GM19238 (cell line): ENCODE data around the gene MSANTD1.

ENCODE experiments used
- DNase-seq: peaks from one replicate; pipeline ENCODE4 v3.0.0; 2011; ENCODE audit warnings: low spot score; ENCODE audit not compliant: insufficient read length

MSANTD1 gene

GRCh38 chr4:3232871-3233271, 16.1 kb upstream of the MSANTD1 start:
- no peak for DNase-seq

- DNase-seq: no peak
Observed at GRCh38 chr4:3233391-3234071, 15.4 kb upstream of the MSANTD1 start.

- DNase-seq: no peak
Observed at GRCh38 chr4:3234171-3235029, 14.6 kb upstream of the MSANTD1 start.

GRCh38 chr4:3235030-3235345, 14.0 kb upstream of the MSANTD1 start:
- DNase-seq: no peak

GRCh38 chr4:3235581-3235980, 13.4 kb upstream of the MSANTD1 start:
- DNase-seq: no peak

- no peak for DNase-seq
Observed at GRCh38 chr4:3236326-3236878, 12.6 kb upstream of the MSANTD1 start.

GRCh38 chr4:3237266-3237665, 11.7 kb upstream of the MSANTD1 start:
- no peak for DNase-seq

GRCh38 chr4:3237712-3238560, 11.0 kb upstream of the MSANTD1 start:
- no peak for DNase-seq

GRCh38 chr4:3238721-3239120, 10.2 kb upstream of the MSANTD1 start:
- no peak for DNase-seq

GRCh38 chr4:3239303-3239702, 9.7 kb upstream of the MSANTD1 start:
- DNase-seq: no peak

- DNase-seq: no peak
Observed at GRCh38 chr4:3239998-3240920, 8.7 kb upstream of the MSANTD1 start.

- no peak for DNase-seq
Observed at GRCh38 chr4:3240936-3241522, 7.9 kb upstream of the MSANTD1 start.

- no peak for DNase-seq
Observed at GRCh38 chr4:3241898-3242524, 6.9 kb upstream of the MSANTD1 start.

- DNase-seq: no peak
Observed at GRCh38 chr4:3243136-3243780, 5.7 kb upstream of the MSANTD1 start.

GRCh38 chr4:3244002-3244401, 5.0 kb upstream of the MSANTD1 start:
- DNase-seq: no peak

GRCh38 chr4:3244747-3245146, 4.2 kb upstream of the MSANTD1 start:
- no peak for DNase-seq

GRCh38 chr4:3245676-3246075, 3.3 kb upstream of the MSANTD1 start:
- no peak for DNase-seq

- DNase-seq: no peak
Observed at GRCh38 chr4:3246458-3247398, 2.2 kb upstream of the MSANTD1 start.
